ENCODE results near the gene RNASE13.

RNASE13 gene

DNA sequence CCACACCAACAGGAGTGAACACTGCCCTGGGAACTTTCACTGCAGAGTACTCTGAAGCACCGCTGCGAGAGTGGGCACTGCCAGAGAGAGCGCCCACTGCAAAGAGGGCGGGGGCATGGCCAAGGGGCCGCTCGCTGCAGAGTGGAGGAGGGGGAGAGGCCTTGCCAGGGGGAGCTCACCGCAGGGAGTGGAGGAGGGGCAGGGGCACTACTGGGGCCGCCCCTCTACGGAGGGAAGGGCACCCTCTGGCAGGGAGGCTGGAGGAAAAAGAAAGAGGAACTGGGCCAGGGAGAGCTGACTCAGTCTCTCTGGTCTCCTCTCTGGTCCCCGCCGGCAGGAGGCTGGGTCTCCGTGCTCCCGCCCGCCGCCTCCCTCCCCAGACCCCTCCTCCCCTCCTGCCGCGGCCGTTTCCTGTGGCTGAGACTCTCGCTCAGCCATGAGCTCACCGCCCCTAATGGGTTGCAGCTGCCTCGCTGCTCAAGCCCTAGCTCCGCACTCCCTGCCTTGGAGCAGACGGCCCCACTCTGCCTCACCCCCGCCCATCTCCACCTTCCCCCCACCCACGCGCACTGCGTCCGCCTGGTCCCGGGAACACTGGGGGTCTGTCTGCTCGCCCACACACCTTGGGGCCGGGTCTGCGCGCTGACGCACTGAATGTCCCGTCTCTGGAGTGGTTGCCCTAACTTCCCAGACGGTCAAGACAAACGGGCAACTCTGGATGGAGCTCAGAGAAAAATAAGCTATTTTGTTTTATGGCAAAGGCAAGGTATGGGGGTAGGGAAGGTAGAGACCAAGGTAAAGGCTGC lies 36.8 kb upstream of the RNASE13 start:
- Histone ChIP-seq H3K27me3 (ENCODE audit: control insufficient read depth, insufficient read depth, low read length) (no peaks in the 10 kb centered on the region), H3K9ac (no peak overlapping the region), H3K79me2 (peaks cover 9% of the 10 kb centered on the region), H2AFZ (peak overlapping the region; percentile 69), H3K4me1 (peaks cover 27% of the 10 kb centered on the region), H3K4me2 (ENCODE audit: low read length) (peak overlapping the region; percentile 96), H3K4me3 (ENCODE audit: low read depth, low read length) (peak overlapping the region; percentile 94), H3K36me3 (ENCODE audit: control insufficient read depth, insufficient read depth, low read length) (no peaks in the 10 kb centered on the region), H3K9me3 (ENCODE audit: control insufficient read depth, low read length) (no peaks in the 10 kb centered on the region), H3K27ac (peak overlapping the region; percentile 75)
- no peak for TF ChIP-seq CTCF (IDR thresholded peaks at IDR 0.05)

DNA sequence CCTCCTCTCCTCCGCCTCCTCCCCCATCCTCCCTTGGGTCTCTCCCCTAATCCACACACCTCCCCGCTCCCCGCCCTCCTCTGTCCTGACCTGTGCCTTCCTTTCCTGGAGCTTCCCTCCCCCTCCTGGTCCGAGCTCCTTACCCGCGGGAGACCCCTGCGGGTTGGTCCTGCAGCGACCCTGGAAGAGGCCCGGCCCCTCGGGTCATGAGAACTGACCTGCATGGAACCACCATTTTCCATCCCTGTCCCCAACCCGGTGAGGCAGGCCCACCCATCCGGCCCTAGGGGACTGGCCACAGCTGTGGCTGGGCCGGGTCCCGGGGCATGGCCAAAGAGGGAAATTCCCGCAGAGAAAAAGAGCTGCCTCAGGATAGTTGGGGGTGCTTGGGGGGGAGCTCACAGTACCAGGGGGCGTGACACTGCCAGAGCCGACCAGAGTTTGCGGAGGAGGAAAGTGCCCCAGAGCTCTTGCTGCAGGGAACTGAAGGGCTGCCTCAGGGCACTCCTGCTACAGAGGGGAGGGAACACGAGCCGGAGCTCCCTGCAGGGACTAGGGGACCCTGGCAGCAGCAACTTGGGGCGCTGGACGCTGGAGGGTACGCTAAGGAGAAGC lies 36.1 kb upstream of the RNASE13 start:
- Histone ChIP-seq H3K79me2 (peaks cover 6% of the 10 kb centered on the region), H3K9me3 (ENCODE audit: control insufficient read depth, low read length) (no peaks in the 10 kb centered on the region), H3K4me2 (ENCODE audit: low read length) (peak overlapping the region; percentile 96), H2AFZ (peak overlapping the region; percentile 69), H3K27me3 (ENCODE audit: control insufficient read depth, insufficient read depth, low read length) (no peaks in the 10 kb centered on the region), H3K4me1 (peaks cover 26% of the 10 kb centered on the region), H3K4me3 (ENCODE audit: low read depth, low read length) (peak overlapping the region; percentile 94), H3K36me3 (ENCODE audit: control insufficient read depth, insufficient read depth, low read length) (no peaks in the 10 kb centered on the region), H3K27ac (peak overlapping the region; percentile 75), H3K9ac (no peak overlapping the region)
- TF ChIP-seq CTCF (IDR thresholded peaks at IDR 0.05), result peak; percentile 9

DNA sequence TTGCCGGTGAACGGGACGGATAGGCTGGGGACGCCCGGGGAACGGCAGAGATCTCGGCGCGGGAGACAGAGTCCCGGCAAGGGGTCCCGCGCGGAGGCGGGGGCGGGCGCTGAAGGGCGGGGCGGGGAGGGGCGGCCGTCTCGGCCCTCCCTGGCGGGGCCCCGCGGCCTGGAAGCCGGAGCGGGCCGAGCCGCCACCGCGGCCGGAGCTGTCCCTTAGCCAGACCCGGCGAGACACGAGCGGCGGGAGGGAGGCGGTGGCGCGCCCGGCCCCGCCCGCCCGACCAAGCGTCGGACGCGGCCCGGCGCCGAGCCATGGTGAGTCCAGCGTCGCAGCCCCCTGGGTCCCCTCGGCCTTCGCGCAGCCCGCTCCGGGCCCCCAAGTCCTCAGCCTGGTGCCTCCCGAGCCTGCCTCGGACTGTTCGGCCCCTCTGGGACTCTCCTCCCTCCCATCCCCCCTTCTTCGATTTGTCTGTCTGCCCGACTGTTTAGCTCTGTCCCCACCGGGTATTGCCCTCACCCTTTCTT lies 35.5 kb upstream of the RNASE13 start, which contains the start of gene ARHGEF40:
TSS of gene ARHGEF40 (plus strand) at position 222 of the 527 bp plus-strand sequence. CDS start at position 315, 93 bp downstream.
- no peaks in the 10 kb centered on the region for H3K36me3 ChIP-seq (ENCODE audit: control insufficient read depth, insufficient read depth, low read length)
- H3K4me2 ChIP-seq (ENCODE audit: low read length), result peak within 1 kb of the TSS; percentile 96
- no peak for TF ChIP-seq CTCF (IDR thresholded peaks at IDR 0.05)
- H3K27me3 ChIP-seq (ENCODE audit: control insufficient read depth, insufficient read depth, low read length), result no peaks in the 10 kb centered on the region
- peaks cover 25% of the 10 kb centered on the region for H3K4me1 ChIP-seq
- H3K9ac ChIP-seq, result no peak within 1 kb of the TSS
- peak within 1 kb of the TSS; percentile 94 for H2AFZ ChIP-seq
- peak within 1 kb of the TSS; percentile 94 for H3K4me3 ChIP-seq (ENCODE audit: low read depth, low read length)
- H3K9me3 ChIP-seq (ENCODE audit: control insufficient read depth, low read length), result no peaks in the 10 kb centered on the region
- H3K79me2 ChIP-seq, result peaks cover 6% of the 10 kb centered on the region
- H3K27ac ChIP-seq, result peak within 1 kb of the TSS; percentile 75

GRCh38 chr14:21069388-21070082 lies 34.9 kb upstream of the RNASE13 start:
- peaks cover 4% of the 10 kb centered on the region for H3K79me2 ChIP-seq
- no peaks in the 10 kb centered on the region for H3K9me3 ChIP-seq (ENCODE audit: control insufficient read depth, low read length)
- H3K4me1 ChIP-seq, result peaks cover 25% of the 10 kb centered on the region
- peak overlapping the region; percentile 61 for H3K27ac ChIP-seq
- H3K4me2 ChIP-seq (ENCODE audit: low read length), result peak overlapping the region; percentile 96
- peak overlapping the region; percentile 94 for H2AFZ ChIP-seq
- no peak for TF ChIP-seq CTCF (IDR thresholded peaks at IDR 0.05)
- peak overlapping the region; percentile 50 for H3K4me3 ChIP-seq (ENCODE audit: low read depth, low read length)
- H3K36me3 ChIP-seq (ENCODE audit: control insufficient read depth, insufficient read depth, low read length), result no peaks in the 10 kb centered on the region
- no peak overlapping the region for H3K9ac ChIP-seq
- H3K27me3 ChIP-seq (ENCODE audit: control insufficient read depth, insufficient read depth, low read length), result no peaks in the 10 kb centered on the region
